ENCODE results near the gene PHACTR1.

GRCh38 chr6:13212538-13212937, 496.0 kb downstream of the PHACTR1 start:
- TF ChIP-seq, protein P1, sequence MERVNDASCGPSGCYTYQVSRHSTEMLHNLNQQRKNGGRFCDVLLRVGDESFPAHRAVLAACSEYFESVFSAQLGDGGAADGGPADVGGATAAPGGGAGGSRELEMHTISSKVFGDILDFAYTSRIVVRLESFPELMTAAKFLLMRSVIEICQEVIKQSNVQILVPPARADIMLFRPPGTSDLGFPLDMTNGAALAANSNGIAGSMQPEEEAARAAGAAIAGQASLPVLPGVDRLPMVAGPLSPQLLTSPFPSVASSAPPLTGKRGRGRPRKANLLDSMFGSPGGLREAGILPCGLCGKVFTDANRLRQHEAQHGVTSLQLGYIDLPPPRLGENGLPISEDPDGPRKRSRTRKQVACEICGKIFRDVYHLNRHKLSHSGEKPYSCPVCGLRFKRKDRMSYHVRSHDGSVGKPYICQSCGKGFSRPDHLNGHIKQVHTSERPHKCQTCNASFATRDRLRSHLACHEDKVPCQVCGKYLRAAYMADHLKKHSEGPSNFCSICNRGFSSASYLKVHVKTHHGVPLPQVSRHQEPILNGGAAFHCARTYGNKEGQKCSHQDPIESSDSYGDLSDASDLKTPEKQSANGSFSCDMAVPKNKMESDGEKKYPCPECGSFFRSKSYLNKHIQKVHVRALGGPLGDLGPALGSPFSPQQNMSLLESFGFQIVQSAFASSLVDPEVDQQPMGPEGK (CRISPR knock-in tag; IDR thresholded peaks at IDR 0.05; ENCODE audit: borderline replicate concordance), result no peak
- TF ChIP-seq, protein P2, sequence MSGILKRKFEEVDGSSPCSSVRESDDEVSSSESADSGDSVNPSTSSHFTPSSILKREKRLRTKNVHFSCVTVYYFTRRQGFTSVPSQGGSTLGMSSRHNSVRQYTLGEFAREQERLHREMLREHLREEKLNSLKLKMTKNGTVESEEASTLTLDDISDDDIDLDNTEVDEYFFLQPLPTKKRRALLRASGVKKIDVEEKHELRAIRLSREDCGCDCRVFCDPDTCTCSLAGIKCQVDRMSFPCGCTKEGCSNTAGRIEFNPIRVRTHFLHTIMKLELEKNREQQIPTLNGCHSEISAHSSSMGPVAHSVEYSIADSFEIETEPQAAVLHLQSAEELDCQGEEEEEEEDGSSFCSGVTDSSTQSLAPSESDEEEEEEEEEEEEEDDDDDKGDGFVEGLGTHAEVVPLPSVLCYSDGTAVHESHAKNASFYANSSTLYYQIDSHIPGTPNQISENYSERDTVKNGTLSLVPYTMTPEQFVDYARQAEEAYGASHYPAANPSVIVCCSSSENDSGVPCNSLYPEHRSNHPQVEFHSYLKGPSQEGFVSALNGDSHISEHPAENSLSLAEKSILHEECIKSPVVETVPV (CRISPR knock-in tag; IDR thresholded peaks at IDR 0.05), result no peak
- TF ChIP-seq PPARA (CRISPR knock-in tag; IDR thresholded peaks at IDR 0.05; ENCODE audit: borderline replicate concordance) (no peak), TOX (CRISPR knock-in tag; IDR thresholded peaks at IDR 0.05; ENCODE audit: borderline replicate concordance) (no peak), TCF4 (CRISPR knock-in tag; IDR thresholded peaks at IDR 0.05; ENCODE audit: borderline replicate concordance) (no peak), OSR1 (CRISPR knock-in tag; IDR thresholded peaks at IDR 0.05) (no peak), GLIS3 (CRISPR knock-in tag; IDR thresholded peaks at IDR 0.05) (no peak)

Measured in SK-N-SH treated with all-trans-retinoic acid at 6 μM for 48 hours (cell line).